Vagina (tissue), 2 donors: Measurements from ENCODE around the gene DMKN. TPM values are rescaled to one million over a fixed set of nuclear protein-coding genes. Genes with fewer than 3 reads are reported as not detected.

Experiments
- DNase-seq, 2 donors: peaks; one replicate each; pipeline ENCODE4 v3.0.0-alpha.2; 2017; ENCODE audit errors: extremely low spot score in 2 of 2
- H3K27ac ChIP-seq: fragments of 200-600 bp; sonication (generic); one replicate; pipeline ENCODE4 v1.5.1; 2019
- H3K27me3 ChIP-seq: fragments of 200-600 bp; sonication (generic); one replicate; pipeline ENCODE4 v1.5.1; 2019
- H3K36me3 ChIP-seq, 2 donors: fragments of 200-600 bp; sonication (generic); one replicate each; pipeline ENCODE4 v1.5.1; 2017 to 2019
- H3K4me1 ChIP-seq: fragments of 200-600 bp; sonication (generic); one replicate; pipeline ENCODE4 v1.5.1; 2019
- H3K4me3 ChIP-seq, 2 donors: fragments of 200-600 bp; sonication (generic); 1 replicate in 1 of 2; 2 replicates in 1 of 2; pipeline ENCODE4 v1.5.1; 2016 to 2019
- H3K9me3 ChIP-seq: fragments of 200-600 bp; sonication (generic); one replicate; pipeline ENCODE4 v1.5.1; 2019
- POLR2A ChIP-seq, 2 donors: fragments of 450-650 bp; IDR thresholded peaks; one replicate each; pipeline ENCODE4 v1.6.1; 2017; ENCODE audit warnings: antibody characterized with exemption in 2 of 2, mild to moderate bottlenecking in 2 of 2, moderate library complexity in 2 of 2
- POLR2AphosphoS5 ChIP-seq, 2 donors: sonication (generic); formaldehyde crosslinking; IDR thresholded peaks; one replicate each; pipeline ENCODE4 v1.9.0; 2017; ENCODE audit warnings: antibody characterized with exemption in 2 of 2, mild to moderate bottlenecking in 2 of 2, low read depth in 1 of 2; ENCODE audit not compliant: insufficient read depth in 1 of 2
- intact Hi-C: fragments of 100-400 bp; cut with DNase I; formaldehyde crosslinking; loops from one replicate; pipeline ENCODE4 v1.15.1; 2023
- total RNA-seq: library from RNA; depleted of rRNA; stranded (reverse); fragments of >200 nt; gene quantifications from one replicate; pipeline ENCODE4 v1.2.3, GENCODE V29; 2016
- TF ChIP-seq, protein P1 (sequence below), 3 experiments: fragments of 450-650 bp in 2 of 3; fragments of 200-600 bp in 1 of 3; sonication (generic) in 1 of 3; IDR thresholded peaks; one replicate each; pipeline ENCODE4 v1.5.1; 2017 to 2019; ENCODE audit warnings: antibody characterized with exemption in 3 of 3, mild to moderate bottlenecking in 2 of 3, moderate library complexity in 2 of 3

DMKN gene
- total RNA-seq, 1 donor from 2014 or later: 237 TPM

DNA sequence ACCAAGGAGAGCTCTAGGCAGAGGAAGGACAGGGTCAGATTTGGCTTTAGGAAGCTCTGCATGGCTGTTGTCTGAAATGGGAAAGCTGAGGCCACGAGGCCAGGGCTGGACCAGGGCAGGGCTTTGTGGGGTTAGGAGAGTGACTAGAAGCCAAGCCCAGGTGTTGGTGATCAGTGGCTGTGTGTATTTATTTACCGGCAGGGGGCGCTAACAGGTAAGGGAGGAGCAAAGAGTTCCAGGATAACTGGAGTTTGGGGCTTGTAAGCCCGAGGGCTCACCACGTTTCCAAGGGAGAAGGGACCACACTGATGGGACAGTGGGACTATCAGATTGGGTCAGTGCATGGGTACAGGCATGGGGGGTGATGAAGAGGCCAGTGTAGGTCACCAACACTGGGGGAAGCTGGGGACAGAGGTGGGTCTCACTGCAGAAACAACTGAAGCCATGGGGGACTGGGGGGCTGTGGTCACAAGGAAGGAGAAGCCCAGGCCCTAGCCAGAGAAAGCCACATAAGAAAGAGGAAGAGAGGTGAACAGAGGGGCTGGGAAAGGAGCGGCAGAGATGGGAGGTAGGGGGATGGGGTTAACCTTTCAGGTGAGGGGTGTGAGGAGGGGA lies 35.8 kb upstream of the DMKN start:
- no peak for DNase-seq
- Histone ChIP-seq H3K36me3 (no peaks in the 10 kb centered on the region), H3K9me3 (no peaks in the 10 kb centered on the region), H3K27ac (no peak overlapping the region), H3K4me1 (peaks cover 23% of the 10 kb centered on the region), H3K4me3 (no peak overlapping the region), H3K27me3 (no peaks in the 10 kb centered on the region)
- intact Hi-C loops: loop anchor here (5.0 kb wide), 1 partner anchor 168 kb away; the partner anchor contains the start of gene KMT2B
- TF ChIP-seq POLR2AphosphoS5 (IDR thresholded peaks at IDR 0.05; ENCODE audit: insufficient read depth in 1 of 2, low read depth in 1 of 2) (no peak), POLR2A (IDR thresholded peaks at IDR 0.05) (no peak)
- TF ChIP-seq, protein P1, sequence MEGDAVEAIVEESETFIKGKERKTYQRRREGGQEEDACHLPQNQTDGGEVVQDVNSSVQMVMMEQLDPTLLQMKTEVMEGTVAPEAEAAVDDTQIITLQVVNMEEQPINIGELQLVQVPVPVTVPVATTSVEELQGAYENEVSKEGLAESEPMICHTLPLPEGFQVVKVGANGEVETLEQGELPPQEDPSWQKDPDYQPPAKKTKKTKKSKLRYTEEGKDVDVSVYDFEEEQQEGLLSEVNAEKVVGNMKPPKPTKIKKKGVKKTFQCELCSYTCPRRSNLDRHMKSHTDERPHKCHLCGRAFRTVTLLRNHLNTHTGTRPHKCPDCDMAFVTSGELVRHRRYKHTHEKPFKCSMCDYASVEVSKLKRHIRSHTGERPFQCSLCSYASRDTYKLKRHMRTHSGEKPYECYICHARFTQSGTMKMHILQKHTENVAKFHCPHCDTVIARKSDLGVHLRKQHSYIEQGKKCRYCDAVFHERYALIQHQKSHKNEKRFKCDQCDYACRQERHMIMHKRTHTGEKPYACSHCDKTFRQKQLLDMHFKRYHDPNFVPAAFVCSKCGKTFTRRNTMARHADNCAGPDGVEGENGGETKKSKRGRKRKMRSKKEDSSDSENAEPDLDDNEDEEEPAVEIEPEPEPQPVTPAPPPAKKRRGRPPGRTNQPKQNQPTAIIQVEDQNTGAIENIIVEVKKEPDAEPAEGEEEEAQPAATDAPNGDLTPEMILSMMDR (IDR thresholded peaks at IDR 0.05): peak; percentile 51 to 66 (median 59)

DNA sequence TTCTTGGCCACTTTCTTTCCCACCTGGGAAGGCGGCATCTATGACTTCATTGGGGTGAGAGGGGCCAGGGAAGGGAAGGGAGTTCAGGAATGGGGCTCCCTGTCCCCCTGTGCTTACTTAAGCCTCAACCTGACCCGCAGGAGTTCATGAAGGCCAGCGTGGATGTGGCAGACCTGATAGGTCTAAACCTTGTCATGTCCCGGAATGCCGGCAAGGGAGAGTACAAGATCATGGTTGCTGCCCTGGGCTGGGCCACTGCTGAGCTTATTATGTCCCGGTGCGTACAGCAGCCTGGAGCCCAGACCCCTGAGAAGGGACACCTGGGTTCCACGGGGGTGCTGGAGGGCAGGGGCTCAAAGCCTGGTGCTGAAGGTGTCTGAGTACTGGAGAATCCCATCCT lies 33.1 kb upstream of the DMKN start:
- H3K36me3 ChIP-seq: no peaks in the 10 kb centered on the region
- H3K4me3 ChIP-seq: peak overlapping the region; percentile 72 to 94
- TF ChIP-seq, protein P1 (IDR thresholded peaks at IDR 0.05): no peak
- TF ChIP-seq POLR2AphosphoS5 (IDR thresholded peaks at IDR 0.05; ENCODE audit: insufficient read depth in 1 of 2, low read depth in 1 of 2) (no peak), POLR2A (IDR thresholded peaks at IDR 0.05) (no peak)
- no peak for DNase-seq
- H3K27me3 ChIP-seq: no peaks in the 10 kb centered on the region
- H3K9me3 ChIP-seq: no peaks in the 10 kb centered on the region
- peaks cover 25% of the 10 kb centered on the region for H3K4me1 ChIP-seq
- intact Hi-C loops: loop anchor here (5.0 kb wide), 1 partner anchor 171 kb away; the partner anchor contains the start of gene KMT2B
- H3K27ac ChIP-seq: peak overlapping the region; percentile 70

DNA sequence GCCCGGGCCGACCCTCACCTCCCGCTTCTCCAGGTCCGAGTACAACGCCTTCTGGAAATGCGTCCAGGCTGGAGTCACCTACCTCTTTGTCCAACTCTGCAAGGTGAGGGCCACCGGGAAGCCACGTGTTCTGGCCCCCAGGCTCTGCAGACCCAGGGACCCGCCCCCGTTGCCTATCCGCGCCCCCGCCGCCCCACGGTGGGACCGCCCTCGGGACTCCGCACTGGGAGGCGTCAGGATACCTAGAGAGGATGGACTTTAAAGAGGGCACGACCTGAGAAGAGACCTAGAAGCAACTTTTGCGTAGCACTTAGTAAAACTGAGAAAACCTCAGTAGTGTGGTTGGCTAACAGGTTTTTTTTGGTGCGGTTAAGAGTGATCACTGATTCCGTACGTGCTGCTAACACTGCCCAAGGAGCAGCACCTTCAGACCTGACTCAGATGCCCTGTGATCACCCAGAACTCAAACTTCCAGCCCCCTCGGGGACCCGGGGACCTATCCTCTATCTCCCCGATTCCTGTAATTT lies 32.5 kb upstream of the DMKN start:
- peak overlapping the region; percentile 72 to 94 for H3K4me3 ChIP-seq
- no peaks in the 10 kb centered on the region for H3K27me3 ChIP-seq
- no peaks in the 10 kb centered on the region for H3K36me3 ChIP-seq
- intact Hi-C loops: loop anchor here (5.0 kb wide), 1 partner anchor 171 kb away; the partner anchor contains the start of gene KMT2B
- H3K9me3 ChIP-seq: no peaks in the 10 kb centered on the region
- TF ChIP-seq POLR2A (IDR thresholded peaks at IDR 0.05) (no peak), POLR2AphosphoS5 (IDR thresholded peaks at IDR 0.05; ENCODE audit: insufficient read depth in 1 of 2, low read depth in 1 of 2) (no peak)
- TF ChIP-seq, protein P1 (IDR thresholded peaks at IDR 0.05): no peak
- DNase-seq: no peak
- peak overlapping the region; percentile 70 for H3K27ac ChIP-seq
- H3K4me1 ChIP-seq: peaks cover 25% of the 10 kb centered on the region

DNA sequence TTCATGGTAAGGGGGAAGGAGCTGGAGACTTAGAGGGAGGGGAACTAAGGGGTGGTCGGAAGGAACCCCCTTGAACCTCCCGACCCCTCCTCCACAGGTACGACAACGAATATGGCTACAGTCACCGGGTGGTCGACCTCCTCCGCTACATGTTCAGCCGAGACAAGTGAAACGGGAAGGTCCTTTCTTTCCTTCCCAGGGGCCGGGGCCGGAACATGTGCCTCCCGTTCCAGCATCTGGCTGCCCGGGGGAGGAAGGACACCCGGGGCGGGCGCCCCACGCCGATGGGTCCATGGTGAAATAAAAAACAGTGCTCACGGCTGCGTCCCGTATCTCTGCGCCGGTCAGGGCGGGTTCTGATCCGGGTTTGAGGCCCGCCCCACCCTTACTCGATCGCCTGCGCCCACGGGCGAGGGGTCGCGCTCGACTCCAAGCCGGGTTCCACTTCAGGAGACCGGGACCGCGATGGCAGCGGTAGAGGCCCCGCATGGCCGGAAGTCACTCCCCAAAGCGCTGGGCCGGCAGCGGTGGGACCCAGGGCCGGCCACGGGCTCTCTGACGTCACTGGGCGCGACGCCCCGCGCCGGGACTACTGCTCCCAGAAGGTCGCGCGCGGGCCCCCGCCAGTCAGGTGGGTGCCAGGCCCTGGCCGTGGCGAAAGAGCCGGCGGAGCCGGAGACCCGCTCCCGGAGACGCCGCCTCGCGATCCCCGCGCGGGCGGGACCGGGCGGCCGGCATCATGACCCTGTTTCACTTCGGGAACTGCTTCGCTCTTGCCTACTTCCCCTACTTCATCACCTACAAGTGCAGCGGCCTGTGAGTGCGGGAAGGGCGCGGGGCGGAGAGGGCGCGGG lies 31.8 kb upstream of the DMKN start, which contains the start of gene TMEM147:
Gene TMEM147 (plus strand): TSS at position 626 of the 854 bp plus-strand sequence. CDS start 114 bp downstream, at position 740.
- Histone ChIP-seq H3K4me1 (peaks cover 25% of the 10 kb centered on the region), H3K9me3 (no peaks in the 10 kb centered on the region), H3K27me3 (no peaks in the 10 kb centered on the region), H3K4me3 (peak within 1 kb of the TSS; percentile 72 to 94), H3K36me3 (no peaks in the 10 kb centered on the region), H3K27ac (peak within 1 kb of the TSS; percentile 70)
- TF ChIP-seq POLR2AphosphoS5 (IDR thresholded peaks at IDR 0.05; ENCODE audit: insufficient read depth in 1 of 2, low read depth in 1 of 2) (peak; percentile 68 to 84), POLR2A (IDR thresholded peaks at IDR 0.05) (peak in 1 of 2 donors; percentile 32)
- TF ChIP-seq, protein P1 (IDR thresholded peaks at IDR 0.05): no peak
- intact Hi-C loops: loop anchor here (5.0 kb wide), 1 partner anchor 172 kb away; the partner anchor contains the start of gene KMT2B
- DNase-seq: no peak
